GM20431 (cell line): ENCODE measurements around the gene ART3.

Experiments
- in situ Hi-C: fragments of 300-500 bp; cut with MseI, MboI; formaldehyde crosslinking; loops from one replicate; pipeline ENCODE4 v1.15.0; 2020; ENCODE audit warnings: low sequenced_read_pairs; ENCODE audit not compliant: unreplicated experiment

ART3 gene

GRCh38 chr4:76066546-76066945, 8.0 kb upstream of the ART3 start:
- in situ Hi-C loops: no loop called here

GRCh38 chr4:76067652-76068286, 6.7 kb upstream of the ART3 start:
- in situ Hi-C loops: no loop called here

GRCh38 chr4:76072760-76073159, 1.7 kb upstream of the ART3 start:
- in situ Hi-C loops: no loop called here

- in situ Hi-C loops: no loop called here
Measured at GRCh38 chr4:76074993-76075600, 588 bp downstream of the ART3 start.

GRCh38 chr4:76078033-76078613, 3.6 kb downstream of the ART3 start:
- in situ Hi-C loops: no loop called here

GRCh38 chr4:76083386-76083988, 9.0 kb downstream of the ART3 start:
- in situ Hi-C loops: no loop called here

- in situ Hi-C loops: no loop called here
Measured at GRCh38 chr4:76084542-76084941, 10.0 kb downstream of the ART3 start.

- in situ Hi-C loops: no loop called here
Measured at GRCh38 chr4:76087007-76087769, 12.7 kb downstream of the ART3 start.

- in situ Hi-C loops: no loop called here
Measured at GRCh38 chr4:76088719-76089118, 14.2 kb downstream of the ART3 start.

GRCh38 chr4:76090241-76090691, 15.8 kb downstream of the ART3 start:
- in situ Hi-C loops: no loop called here

- in situ Hi-C loops: no loop called here
Measured at GRCh38 chr4:76091052-76091451, 16.5 kb downstream of the ART3 start.

- in situ Hi-C loops: no loop called here
Measured at GRCh38 chr4:76095568-76095967, 21.1 kb downstream of the ART3 start.

- in situ Hi-C loops: no loop called here
Measured at GRCh38 chr4:76096076-76096475, 21.6 kb downstream of the ART3 start.

GRCh38 chr4:76105652-76106051, 31.1 kb downstream of the ART3 start:
- in situ Hi-C loops: no loop called here

GRCh38 chr4:76106442-76106841, 31.9 kb downstream of the ART3 start:
- in situ Hi-C loops: no loop called here

GRCh38 chr4:76108467-76109181, 34.1 kb downstream of the ART3 start:
- in situ Hi-C loops: no loop called here

GRCh38 chr4:76116821-76117220, 42.3 kb downstream of the ART3 start:
- in situ Hi-C loops: no loop called here

- in situ Hi-C loops: no loop called here
Measured at GRCh38 chr4:76117536-76117935, 43.0 kb downstream of the ART3 start.

GRCh38 chr4:76120199-76120598, 45.7 kb downstream of the ART3 start:
- in situ Hi-C loops: no loop called here

GRCh38 chr4:76125816-76126215, 51.3 kb downstream of the ART3 start:
- in situ Hi-C loops: no loop called here
